MM.1S (cell line): ENCODE results near the gene NOD2.

ENCODE experiments used
- EZH2 ChIP-seq: fragments of 300-600 bp; sonication (generic); optimal IDR thresholded peaks from 2 replicates; pipeline ENCODE3; 2017; ENCODE audit warnings: low read depth, mild to moderate bottlenecking, antibody characterized with exemption, low read length, mixed read lengths
- TF ChIP-seq, protein P1 (sequence below): fragments of 300-600 bp; sonication (generic); IDR thresholded peaks from 2 replicates; pipeline ENCODE4 v1.5.1; 2016; ENCODE audit warnings: antibody characterized with exemption, low read length, mixed read lengths

DNA sequence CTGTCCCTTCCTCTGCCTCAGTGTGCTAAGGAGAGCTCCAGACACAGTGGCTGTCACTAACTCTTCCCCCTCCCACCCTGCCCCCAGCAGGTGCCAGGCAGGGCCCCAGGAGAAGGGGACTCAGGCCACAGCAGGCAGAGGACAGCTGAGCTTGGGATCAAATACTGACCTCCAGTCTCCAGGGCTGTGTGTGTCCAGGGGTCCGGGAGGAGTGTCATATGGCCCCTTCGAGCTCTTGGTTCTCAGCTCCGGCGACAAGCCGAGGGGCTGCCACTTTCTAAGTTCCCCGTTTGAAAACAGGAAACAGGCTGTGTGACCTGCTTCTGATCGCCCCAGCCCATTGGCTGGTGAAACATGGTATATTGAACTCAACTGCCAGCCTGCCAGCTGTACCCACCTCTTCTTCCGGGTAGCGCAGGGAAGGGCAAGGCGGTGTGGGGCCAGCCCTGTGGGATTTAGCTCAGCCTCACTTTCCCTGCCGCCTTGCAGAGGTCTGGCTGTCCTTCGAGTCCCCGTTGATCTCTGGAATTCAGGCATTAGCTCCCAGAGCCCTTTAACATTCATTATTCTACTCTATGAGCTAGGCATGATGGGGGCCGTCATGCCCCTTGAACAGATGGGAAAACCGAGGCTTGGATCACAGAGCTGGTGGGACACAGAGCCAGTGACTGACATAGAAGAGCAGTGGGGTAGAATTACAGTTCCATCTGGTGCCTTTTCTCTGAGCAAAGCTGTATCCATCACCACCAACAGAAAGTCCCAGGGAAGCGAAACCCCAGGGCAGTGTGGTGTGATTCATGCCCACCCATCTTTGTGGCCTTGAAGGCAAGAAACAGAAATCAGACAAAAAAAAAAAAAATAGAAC is 12.2 kb upstream of the NOD2 start, which contains the start of gene SNX20:
- TF ChIP-seq, protein P1, sequence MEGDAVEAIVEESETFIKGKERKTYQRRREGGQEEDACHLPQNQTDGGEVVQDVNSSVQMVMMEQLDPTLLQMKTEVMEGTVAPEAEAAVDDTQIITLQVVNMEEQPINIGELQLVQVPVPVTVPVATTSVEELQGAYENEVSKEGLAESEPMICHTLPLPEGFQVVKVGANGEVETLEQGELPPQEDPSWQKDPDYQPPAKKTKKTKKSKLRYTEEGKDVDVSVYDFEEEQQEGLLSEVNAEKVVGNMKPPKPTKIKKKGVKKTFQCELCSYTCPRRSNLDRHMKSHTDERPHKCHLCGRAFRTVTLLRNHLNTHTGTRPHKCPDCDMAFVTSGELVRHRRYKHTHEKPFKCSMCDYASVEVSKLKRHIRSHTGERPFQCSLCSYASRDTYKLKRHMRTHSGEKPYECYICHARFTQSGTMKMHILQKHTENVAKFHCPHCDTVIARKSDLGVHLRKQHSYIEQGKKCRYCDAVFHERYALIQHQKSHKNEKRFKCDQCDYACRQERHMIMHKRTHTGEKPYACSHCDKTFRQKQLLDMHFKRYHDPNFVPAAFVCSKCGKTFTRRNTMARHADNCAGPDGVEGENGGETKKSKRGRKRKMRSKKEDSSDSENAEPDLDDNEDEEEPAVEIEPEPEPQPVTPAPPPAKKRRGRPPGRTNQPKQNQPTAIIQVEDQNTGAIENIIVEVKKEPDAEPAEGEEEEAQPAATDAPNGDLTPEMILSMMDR: no peak
- no peak for TF ChIP-seq EZH2
